ENCODE results near the gene LAP3. TPM values are rescaled to one million over a fixed set of nuclear protein-coding genes. Genes with fewer than 3 reads are reported as not detected.
A peak's percentile ranks its signal among the peaks of the same experiment; 100 is the strongest.

LAP3 gene
- total RNA-seq, 1 donor from 2014 or later = 197 TPM

DNA sequence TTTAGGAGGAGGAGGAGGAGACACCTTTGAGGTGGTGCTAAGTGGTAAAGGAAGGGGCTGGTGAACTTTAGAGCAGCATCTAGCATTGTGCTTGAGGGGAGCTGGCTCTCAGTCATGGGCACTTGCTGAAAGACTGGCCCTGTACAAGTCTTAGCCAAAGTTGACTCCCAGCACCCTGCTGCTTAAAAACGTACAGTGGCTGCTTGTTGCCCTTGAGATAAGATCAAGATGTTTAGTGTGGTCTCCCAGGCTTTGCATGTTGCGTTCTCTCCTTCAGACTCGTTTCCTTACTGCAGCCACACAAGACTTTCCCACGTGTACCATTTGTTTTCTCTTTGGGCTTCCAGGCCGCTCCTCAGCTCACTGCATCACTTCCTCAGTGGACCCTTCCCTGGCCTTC lies 39.3 kb downstream of the LAP3 start:
- DNase-seq (ENCODE audit: low read depth, low spot score) = no peak

GRCh38 chr4:17618926-17619325 lies 41.9 kb downstream of the LAP3 start:
- no peak for DNase-seq (ENCODE audit: low read depth, low spot score)

- no peak for DNase-seq (ENCODE audit: low read depth, low spot score)
Observed at GRCh38 chr4:17619416-17620105, 42.6 kb downstream of the LAP3 start.

- no peak for DNase-seq (ENCODE audit: low read depth, low spot score)
Observed at GRCh38 chr4:17623451-17624001, 46.5 kb downstream of the LAP3 start.

GRCh38 chr4:17624821-17625220 lies 47.8 kb downstream of the LAP3 start:
- no peak for DNase-seq (ENCODE audit: low read depth, low spot score)

GRCh38 chr4:17630228-17630627 lies 53.2 kb downstream of the LAP3 start:
- DNase-seq (ENCODE audit: low read depth, low spot score) = no peak

DNA sequence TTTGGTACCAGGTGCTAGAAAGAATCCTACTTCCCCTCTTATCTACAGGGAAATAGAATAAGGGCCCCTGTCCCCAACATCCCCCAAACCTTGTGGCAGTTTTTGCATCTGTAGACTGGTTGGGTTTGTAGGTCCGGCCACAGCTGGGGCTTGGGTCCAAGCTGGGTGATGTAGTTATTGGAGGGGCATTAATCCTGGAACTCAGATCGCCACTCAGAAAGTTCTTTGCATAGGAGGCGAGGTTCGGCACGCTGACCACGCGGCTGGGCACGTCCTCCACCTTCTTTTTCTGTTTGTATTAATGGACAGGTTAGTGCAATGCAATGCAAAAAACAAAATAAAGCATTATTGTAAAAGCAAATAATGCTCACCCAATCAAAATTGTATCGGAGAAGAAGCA lies 56.6 kb downstream of the LAP3 start:
- no peak for DNase-seq (ENCODE audit: low read depth, low spot score)

DNA sequence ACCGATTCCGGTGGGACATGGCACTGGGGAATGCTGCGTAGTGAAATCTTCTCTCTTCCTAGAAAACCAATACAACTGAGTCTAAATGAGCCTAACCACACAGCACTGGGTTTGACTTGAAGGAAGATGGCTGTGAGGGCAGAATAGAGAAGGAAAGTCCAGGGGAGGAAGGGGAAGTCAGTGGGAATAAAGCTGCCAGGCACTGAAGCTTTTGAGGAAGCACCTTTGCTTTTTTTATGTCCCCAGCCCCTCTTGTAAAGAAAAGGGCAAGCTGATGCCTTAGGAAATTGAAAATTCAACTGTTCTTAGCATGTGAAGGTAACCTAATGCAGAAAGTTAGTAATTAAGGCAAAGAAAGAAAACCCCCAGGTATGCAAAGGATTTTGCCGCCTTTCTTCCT lies 58.1 kb downstream of the LAP3 start:
- DNase-seq (ENCODE audit: low read depth, low spot score) = no peak

DNA sequence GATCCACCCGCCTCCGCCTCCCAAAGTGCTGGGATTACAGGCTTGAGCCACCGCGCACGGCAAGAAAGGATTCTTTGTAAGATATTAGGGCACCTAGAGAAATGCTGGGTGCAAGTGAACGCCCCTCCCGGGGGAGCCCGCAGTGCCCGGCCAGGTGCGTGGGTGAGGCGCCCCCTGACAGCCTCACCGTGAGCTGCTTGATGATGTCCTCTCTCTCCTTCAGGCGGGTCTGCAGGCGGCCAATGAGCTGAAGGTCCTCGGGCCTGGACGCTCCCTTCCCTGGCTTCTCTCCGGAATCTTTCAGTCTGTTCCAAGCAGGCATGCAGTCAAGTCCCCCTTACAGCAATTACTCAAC lies 59.3 kb downstream of the LAP3 start:
- no peak for DNase-seq (ENCODE audit: low read depth, low spot score)

- DNase-seq (ENCODE audit: low read depth, low spot score) = peak; percentile 19
Observed at GRCh38 chr4:17636696-17637622, 60.0 kb downstream of the LAP3 start.

DNA sequence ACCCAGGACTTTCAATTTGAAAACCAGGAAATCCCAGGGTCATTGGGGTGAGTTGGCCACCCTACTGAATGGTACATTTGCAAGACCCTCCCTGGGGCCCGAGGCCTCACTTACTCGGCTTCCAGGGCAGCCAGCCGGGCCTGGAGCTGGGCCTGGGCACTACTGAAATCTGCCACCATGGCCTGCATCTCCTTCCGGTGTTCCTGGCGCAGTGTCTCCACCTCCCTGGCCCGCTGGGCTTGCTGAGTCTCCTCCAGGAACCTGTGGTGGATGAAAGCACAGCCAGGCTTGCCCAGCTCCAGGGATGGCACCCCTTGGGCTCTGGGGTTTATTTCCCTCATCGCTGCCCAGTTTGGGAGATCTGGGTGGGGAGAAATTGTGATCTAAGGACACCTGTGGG lies 62.1 kb downstream of the LAP3 start:
- DNase-seq (ENCODE audit: low read depth, low spot score) = no peak

DNA sequence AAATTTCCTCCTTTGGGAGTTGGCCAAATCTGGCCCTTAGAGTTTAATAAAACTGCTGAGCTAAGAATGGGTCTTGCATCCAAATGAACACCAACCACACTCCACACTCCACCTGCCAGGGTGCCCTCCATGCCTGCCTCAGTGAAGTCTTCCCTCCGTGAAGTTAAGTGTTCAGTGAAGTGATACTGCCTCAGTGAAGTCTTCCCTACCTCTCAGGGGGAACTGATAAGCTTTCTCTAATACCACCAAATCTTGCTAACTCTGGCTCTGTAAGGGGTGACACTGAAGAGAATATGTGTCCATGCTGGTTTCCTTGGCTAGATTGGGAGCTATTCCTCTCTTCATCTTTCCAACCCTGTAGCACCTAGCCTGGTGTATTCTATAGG lies 65.4 kb downstream of the LAP3 start:
- DNase-seq (ENCODE audit: low read depth, low spot score) = no peak

GRCh38 chr4:17646693-17647092 lies 69.7 kb downstream of the LAP3 start:
- no peak for DNase-seq (ENCODE audit: low read depth, low spot score)

DNA sequence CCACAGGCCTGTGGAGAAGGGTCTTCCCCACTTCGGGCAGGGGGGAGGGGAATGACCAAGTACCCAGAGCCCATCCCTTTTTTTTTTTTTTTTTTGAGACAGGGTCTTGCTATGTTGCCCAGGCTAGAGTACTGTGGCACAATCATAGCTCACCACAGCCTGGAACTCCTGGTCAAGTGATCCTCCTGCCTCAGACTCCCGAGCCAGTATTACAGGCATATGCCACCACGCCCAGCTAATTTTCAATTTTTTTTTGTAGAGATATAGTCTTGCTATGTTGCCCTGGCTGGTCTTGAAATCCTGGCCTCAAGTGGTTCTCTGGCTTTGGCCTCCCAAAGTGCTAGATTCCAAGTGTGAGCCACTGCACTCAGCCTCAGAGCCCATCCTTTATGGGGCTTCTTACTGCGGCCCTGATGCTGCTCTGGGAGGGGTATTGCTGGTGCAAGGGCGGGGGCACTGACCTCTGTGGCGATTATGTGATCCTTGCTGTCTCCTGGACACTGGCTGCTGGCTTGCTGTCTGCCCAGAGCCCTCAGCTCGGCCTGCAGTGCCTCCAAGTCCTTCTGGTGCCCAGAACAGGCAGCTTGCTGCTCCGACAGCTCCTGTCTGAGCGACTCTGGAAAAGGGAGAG lies 70.3 kb downstream of the LAP3 start:
- DNase-seq (ENCODE audit: low read depth, low spot score) = no peak

DNA sequence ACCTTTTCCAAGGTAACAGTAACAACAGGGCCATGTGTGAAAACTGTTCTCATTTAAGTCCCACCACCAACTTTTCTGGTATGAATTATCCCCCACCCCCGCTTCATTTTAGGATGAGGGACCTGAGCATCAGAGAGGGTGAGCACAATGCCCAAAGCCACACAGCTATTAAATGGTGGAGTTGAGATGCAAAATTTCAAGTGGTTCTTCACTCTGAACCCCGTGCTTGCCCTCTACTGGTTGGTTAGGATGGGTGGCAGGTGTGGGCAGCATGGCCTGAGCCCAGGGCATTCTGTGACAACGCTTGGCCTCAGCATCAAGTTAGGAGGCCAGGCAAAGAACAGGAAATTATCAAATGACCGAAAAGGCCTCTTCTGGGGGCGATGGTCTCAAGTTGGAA lies 70.9 kb downstream of the LAP3 start:
- DNase-seq (ENCODE audit: low read depth, low spot score) = no peak

GRCh38 chr4:17650406-17650805 lies 73.4 kb downstream of the LAP3 start:
- no peak for DNase-seq (ENCODE audit: low read depth, low spot score)

- DNase-seq (ENCODE audit: low read depth, low spot score) = no peak
Observed at GRCh38 chr4:17654701-17655100, 77.7 kb downstream of the LAP3 start.

GRCh38 chr4:17657090-17657489 lies 80.1 kb downstream of the LAP3 start:
- no peak for DNase-seq (ENCODE audit: low read depth, low spot score)

Data from pulmonary artery endothelial cell (primary cell).